GM21619 (cell line): ENCODE measurements around the gene E2F8.

Experiments
- ATAC-seq: cut with Tn5 transposase; IDR thresholded peaks from one replicate; pipeline ENCODE4 v1.9.1; 2021; ENCODE audit not compliant: unreplicated experiment

The E2F8 gene

GRCh38 chr11:19220903-19221724 lies 19.6 kb downstream of the E2F8 start:
- no peak for ATAC-seq

- no peak for ATAC-seq
These were observed 21.8 kb downstream of the E2F8 start for GRCh38 chr11:19218786-19219460.

GRCh38 chr11:19218216-19218615 lies 22.5 kb downstream of the E2F8 start:
- ATAC-seq = no peak

- ATAC-seq = no peak
These were observed 23.9 kb downstream of the E2F8 start for GRCh38 chr11:19216709-19217374.

- ATAC-seq = no peak
These were observed 24.7 kb downstream of the E2F8 start for GRCh38 chr11:19216021-19216420.

GRCh38 chr11:19209617-19210370 lies 31.0 kb downstream of the E2F8 start:
- no peak for ATAC-seq

GRCh38 chr11:19208959-19209546 lies 31.7 kb downstream of the E2F8 start:
- ATAC-seq = no peak

- ATAC-seq = no peak
These were observed 32.6 kb downstream of the E2F8 start for GRCh38 chr11:19208181-19208580.

GRCh38 chr11:19204836-19205235 lies 35.9 kb downstream of the E2F8 start:
- ATAC-seq = no peak

GRCh38 chr11:19201737-19202605 lies 38.8 kb downstream of the E2F8 start, which contains the start of gene CSRP3:
TSS of gene CSRP3 (minus strand) at chr11:19201983. CDS start at chr11:19192448, 9,535 bp downstream.
- ATAC-seq = no peak

- no peak for ATAC-seq
These were observed 40.1 kb downstream of the E2F8 start for GRCh38 chr11:19200410-19201201.

- ATAC-seq = no peak
These were observed 41.0 kb downstream of the E2F8 start for GRCh38 chr11:19199771-19200170.

- no peak for ATAC-seq
These were observed 41.7 kb downstream of the E2F8 start for GRCh38 chr11:19199048-19199447.

- no peak for ATAC-seq
These were observed 44.3 kb downstream of the E2F8 start for GRCh38 chr11:19196432-19196831.

- ATAC-seq = no peak
These were observed 46.0 kb downstream of the E2F8 start for GRCh38 chr11:19194620-19195308.

GRCh38 chr11:19193916-19194315 lies 46.8 kb downstream of the E2F8 start:
- ATAC-seq = no peak

GRCh38 chr11:19191530-19192169 lies 49.1 kb downstream of the E2F8 start:
- no peak for ATAC-seq

GRCh38 chr11:19187833-19188258 lies 52.9 kb downstream of the E2F8 start:
- ATAC-seq = no peak
